Lung (tissue), 12 donors: ENCODE measurements around the gene IRF5. TPM values are rescaled to one million over a fixed set of nuclear protein-coding genes. Genes with fewer than 3 reads are reported as not detected.

Experiments used
- ATAC-seq: fragments of 200-7000 bp; cut with Tn5 transposase; one replicate; pipeline ENCODE4 v1.9.1; 2020; ENCODE audit warnings: moderate number of reproducible peaks; ENCODE audit not compliant: insufficient read depth, low FRiP score
- DNase-seq, 3 donors: peaks; one replicate each; pipeline ENCODE4 v3.0.0-alpha.2; 2013 to 2017
- H3K27ac ChIP-seq, 2 donors: one replicate each; pipeline ENCODE4 v1.5.1; 2013; ENCODE audit warnings: mild to moderate bottlenecking in 2 of 2, moderate library complexity in 2 of 2, control low read depth in 1 of 2, inconsistent platforms in 1 of 2, low read depth in 1 of 2, low read length in 1 of 2
- H3K27me3 ChIP-seq, 3 donors: one replicate each; pipeline ENCODE4 v1.5.1; 2013; ENCODE audit warnings: low read length in 2 of 3; ENCODE audit not compliant: control insufficient read depth in 3 of 3, insufficient read depth in 3 of 3
- H3K36me3 ChIP-seq, 4 donors: one replicate each; pipeline ENCODE4 v1.5.1; 2013; ENCODE audit warnings: low read length in 4 of 4, mild to moderate bottlenecking in 1 of 4, moderate library complexity in 1 of 4; ENCODE audit not compliant: control insufficient read depth in 4 of 4, insufficient read depth in 4 of 4
- H3K4me1 ChIP-seq, 5 donors: one replicate each; pipeline ENCODE4 v1.5.1; 2013; ENCODE audit warnings: low read length in 5 of 5, mild to moderate bottlenecking in 2 of 5, moderate library complexity in 1 of 5; ENCODE audit not compliant: control insufficient read depth in 5 of 5, insufficient read depth in 5 of 5
- H3K4me3 ChIP-seq: one replicate; pipeline ENCODE4 v1.5.1; 2013; ENCODE audit warnings: mild to moderate bottlenecking, control low read depth, moderate library complexity
- H3K9ac ChIP-seq, 2 donors: one replicate each; pipeline ENCODE4 v1.5.1; 2013; ENCODE audit warnings: low read length in 2 of 2, control low read depth in 1 of 2; ENCODE audit not compliant: insufficient read depth in 1 of 2
- H3K9me3 ChIP-seq, 4 donors: one replicate each; pipeline ENCODE4 v1.5.1; 2013; ENCODE audit warnings: low read length in 3 of 4, mild to moderate bottlenecking in 1 of 4, moderate library complexity in 1 of 4; ENCODE audit not compliant: control insufficient read depth in 4 of 4, insufficient read depth in 3 of 4
- WGBS, 2 donors: extraction: QIAGEN DNeasy Blood & Tissue Kit; methylation state at CpG; one replicate each; pipeline ENCODE4 v1.1.7; 2013; 5-methylcytosine and 5-hydroxymethylcytosine counted together
- polyA plus RNA-seq, 2 donors: library from polyadenylated mRNA; stranded (reverse); fragments of 200-250 nt; gene quantifications; one replicate each; pipeline ENCODE4 v1.2.1, GENCODE V29; 2013
- total RNA-seq, 2 donors: library from RNA; depleted of rRNA in 1 of 2; stranded (reverse); fragments of >200 nt in 1 of 2; gene quantifications; one replicate each; pipeline ENCODE4 v1.2.1, GENCODE V29; 2014 to 2021
- TF ChIP-seq, protein P1 (sequence below): IDR thresholded peaks from 2 replicates; pipeline ENCODE4 v1.5.1; 2012; ENCODE audit warnings: mild to moderate bottlenecking; ENCODE audit errors: control extremely low read depth, extremely low read depth
- donor health status: control.
- donor health status: control.
- donor health status: Bipolar disorder and iron deficiency.
- donor health status: healthy.
- donor health status: DM: yes; HTN: yes; CAD: no.

The IRF5 gene
- total and polyA plus RNA-seq, 4 donors: 6.0 to 34.1 (median 24.2) TPM

DNA sequence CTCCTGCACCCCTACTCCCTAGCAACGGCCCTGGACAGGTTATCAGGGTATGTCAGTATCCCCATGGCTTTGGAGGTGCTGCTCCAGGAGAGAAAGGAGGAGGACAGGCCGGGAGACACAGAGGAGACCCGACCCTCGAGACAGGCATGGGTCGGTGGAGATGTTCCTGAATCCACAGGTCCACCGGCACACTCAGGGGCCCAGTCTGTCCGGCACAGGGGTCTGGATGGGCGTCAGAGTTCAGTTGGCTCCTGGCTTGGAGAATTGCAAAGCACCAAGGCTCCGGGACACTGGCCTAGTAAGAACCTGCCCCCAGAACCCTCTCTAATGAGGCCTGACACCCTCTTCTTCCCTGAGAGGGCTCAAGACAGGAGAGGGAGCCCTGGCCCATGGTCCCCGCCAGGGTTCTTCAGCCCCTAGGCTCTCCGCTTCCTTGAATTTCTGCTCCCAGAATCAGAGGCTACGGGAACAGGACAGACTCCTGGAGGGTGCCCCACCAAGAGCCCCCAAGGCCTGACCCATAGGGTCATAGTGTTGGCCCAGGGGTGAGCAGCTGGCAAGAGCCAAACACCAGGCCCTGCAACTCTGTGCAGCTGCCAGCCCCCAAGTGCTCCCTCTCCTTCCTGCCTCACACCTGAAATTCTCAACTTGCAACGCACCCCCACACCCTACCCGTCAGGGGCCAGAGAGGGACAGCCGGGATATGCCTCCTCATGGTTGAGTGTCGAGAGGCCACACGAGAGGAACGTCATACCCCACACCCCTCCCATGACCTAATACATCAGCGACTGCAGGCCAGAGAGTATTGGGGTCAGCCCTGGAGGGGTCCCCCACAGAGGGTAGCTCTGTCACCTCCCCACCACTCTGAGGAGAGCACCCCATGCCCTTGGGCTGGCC lies 5.5 kb upstream of the IRF5 start:
- no peak for ATAC-seq
- no peaks in the 10 kb centered on the region for H3K4me1 ChIP-seq
- TF ChIP-seq, protein P1, sequence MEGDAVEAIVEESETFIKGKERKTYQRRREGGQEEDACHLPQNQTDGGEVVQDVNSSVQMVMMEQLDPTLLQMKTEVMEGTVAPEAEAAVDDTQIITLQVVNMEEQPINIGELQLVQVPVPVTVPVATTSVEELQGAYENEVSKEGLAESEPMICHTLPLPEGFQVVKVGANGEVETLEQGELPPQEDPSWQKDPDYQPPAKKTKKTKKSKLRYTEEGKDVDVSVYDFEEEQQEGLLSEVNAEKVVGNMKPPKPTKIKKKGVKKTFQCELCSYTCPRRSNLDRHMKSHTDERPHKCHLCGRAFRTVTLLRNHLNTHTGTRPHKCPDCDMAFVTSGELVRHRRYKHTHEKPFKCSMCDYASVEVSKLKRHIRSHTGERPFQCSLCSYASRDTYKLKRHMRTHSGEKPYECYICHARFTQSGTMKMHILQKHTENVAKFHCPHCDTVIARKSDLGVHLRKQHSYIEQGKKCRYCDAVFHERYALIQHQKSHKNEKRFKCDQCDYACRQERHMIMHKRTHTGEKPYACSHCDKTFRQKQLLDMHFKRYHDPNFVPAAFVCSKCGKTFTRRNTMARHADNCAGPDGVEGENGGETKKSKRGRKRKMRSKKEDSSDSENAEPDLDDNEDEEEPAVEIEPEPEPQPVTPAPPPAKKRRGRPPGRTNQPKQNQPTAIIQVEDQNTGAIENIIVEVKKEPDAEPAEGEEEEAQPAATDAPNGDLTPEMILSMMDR: no peak
- no peaks in the 10 kb centered on the region for H3K36me3 ChIP-seq
- no peak overlapping the region for H3K27ac ChIP-seq
- peaks cover 0 to 1% (median 0%) of the 10 kb centered on the region in 4 donors for H3K9me3 ChIP-seq
- H3K27me3 ChIP-seq: peaks cover 0 to 15% (median 6%) of the 10 kb centered on the region in 3 donors
- H3K4me3 ChIP-seq: no peak overlapping the region
- no peak for DNase-seq
- no peak overlapping the region for H3K9ac ChIP-seq
- 88 to 90% methylated on average over 17 to 19 of the region's 19 CpGs for WGBS, 2 donors

DNA sequence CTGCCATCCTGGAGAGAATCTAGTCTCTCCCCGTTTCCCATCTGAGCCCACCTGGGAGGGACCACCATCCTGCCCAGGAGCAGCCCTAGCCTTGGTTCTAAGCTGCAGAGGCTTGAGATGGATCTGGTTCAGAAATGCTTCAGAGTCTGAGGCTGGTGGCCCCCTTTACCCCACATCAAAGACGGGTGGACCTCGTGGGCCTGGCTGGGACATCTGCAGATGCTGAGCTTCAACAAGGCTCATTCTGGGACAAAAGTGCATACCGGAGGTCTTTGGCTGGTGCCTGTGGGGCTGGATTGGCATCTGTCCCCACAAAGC lies 4.9 kb upstream of the IRF5 start:
- Histone ChIP-seq H3K4me3 (no peak overlapping the region), H3K9me3 (peaks cover 0 to 1% (median 0%) of the 10 kb centered on the region in 4 donors), H3K36me3 (no peaks in the 10 kb centered on the region), H3K27me3 (peaks cover 0 to 19% (median 6%) of the 10 kb centered on the region in 3 donors), H3K9ac (no peak overlapping the region), H3K4me1 (peaks cover 0 to 4% (median 0%) of the 10 kb centered on the region in 5 donors), H3K27ac (no peak overlapping the region)
- 39 to 67% methylated on average over 4 of the region's 4 CpGs for WGBS, 2 donors
- TF ChIP-seq, protein P1: no peak
- DNase-seq (no peak), ATAC-seq (no peak)

DNA sequence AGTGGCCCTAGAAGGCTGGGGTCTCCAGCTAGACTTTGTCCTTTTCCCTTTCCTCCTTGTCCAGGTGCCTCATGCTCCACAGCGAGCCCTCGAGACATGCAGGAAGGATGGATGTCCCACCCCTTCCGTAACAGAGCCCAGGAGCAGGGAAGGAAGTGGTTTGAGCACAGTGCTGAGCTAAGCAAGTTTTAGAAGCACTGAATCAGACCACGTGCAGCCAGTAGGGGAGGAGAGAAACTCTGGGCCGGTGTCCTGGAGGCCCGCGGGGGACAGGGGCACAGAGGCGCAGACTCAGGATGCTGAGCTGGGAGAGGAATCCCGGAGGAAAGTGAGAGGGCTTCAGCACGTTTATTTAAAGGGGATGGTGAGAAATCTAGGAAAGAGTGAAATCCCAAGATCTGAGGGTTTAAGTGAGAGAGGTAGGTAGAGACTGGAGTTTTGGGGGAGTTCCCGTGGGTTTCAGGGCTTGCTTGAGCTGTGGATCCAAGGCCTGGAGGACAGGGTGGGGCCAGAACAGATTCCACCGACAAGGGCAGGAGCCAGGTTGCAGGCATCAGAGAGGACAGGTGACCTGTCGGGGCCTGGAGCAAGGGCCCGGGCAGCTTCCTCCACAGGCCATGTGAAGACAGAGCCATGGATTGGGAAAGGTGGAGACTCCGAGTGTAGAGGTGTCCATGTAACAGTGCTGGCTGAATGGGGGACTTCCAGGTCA lies 4.4 kb upstream of the IRF5 start:
- DNase-seq: peak in 1 of 3 donors; percentile 45

More for the DNA sequence above, 4.4 kb upstream of the IRF5 start:
- H3K27ac ChIP-seq: peak overlapping the region in 1 of 2 donors; percentile 26
- H3K27me3 ChIP-seq: peaks cover 0 to 21% (median 6%) of the 10 kb centered on the region in 3 donors
- H3K9ac ChIP-seq: no peak overlapping the region
- TF ChIP-seq, protein P1: no peak
- H3K9me3 ChIP-seq: peaks cover 0 to 1% (median 0%) of the 10 kb centered on the region in 4 donors
- WGBS, 2 donors: 38 to 48% methylated on average over 15 of the region's 15 CpGs
- no peak overlapping the region for H3K4me3 ChIP-seq
- H3K36me3 ChIP-seq: no peaks in the 10 kb centered on the region
- ATAC-seq: no peak
- H3K4me1 ChIP-seq: peaks cover 0 to 8% (median 0%) of the 10 kb centered on the region in 5 donors
